COLO668 (cell line): ENCODE results near the gene PI4KB.
"Not testable (repeated sequence)": the region's sequence is repeated elsewhere in the genome, so short reads cannot be mapped to it uniquely, and the experiment has no call there.

Experiments used
- DNase-seq: peaks from one replicate; lab custom pipeline; 2025; ENCODE audit not compliant: unreplicated experiment; lab: John Stamatoyannopoulos, UW

The PI4KB gene

DNA sequence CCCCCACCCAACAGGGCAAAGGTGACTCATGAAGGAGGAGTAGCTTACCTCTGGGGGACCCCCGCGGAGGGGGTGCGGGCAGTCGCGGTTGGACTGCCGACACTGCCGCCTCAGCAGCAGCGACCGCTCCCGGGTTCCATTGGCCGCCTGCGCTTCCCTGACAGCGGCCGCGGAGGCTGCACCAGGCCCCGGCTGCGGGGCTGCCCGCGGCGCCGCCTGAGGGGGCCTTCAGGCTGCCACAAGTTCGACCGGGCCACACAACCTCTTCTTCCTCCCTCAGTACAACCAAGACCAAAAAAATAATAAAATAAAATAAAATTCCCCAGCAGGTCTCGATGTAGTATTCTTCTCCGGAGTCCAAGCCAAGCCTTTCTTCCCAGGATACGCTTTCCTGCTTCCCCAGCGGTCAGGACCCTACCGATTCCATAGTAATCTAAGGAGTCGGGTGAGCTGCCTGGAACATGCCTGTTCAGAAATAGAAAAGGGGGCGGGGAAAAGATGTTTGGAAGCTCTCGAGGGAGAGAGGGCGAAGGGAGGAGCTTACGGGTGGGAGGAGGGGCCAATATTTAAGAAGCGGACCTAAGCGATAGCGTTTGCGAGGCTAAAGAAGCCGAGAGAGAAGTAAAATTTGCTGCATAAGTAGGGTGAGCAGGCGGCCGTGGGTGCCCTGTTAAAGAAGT lies at the start of gene PI4KB:
PI4KB (minus strand) TSS at position 194 of the 680 bp plus-strand sequence. CDS start 10,935 bp downstream, outside the sequence.
- DNase-seq: peak; percentile 96

DNA sequence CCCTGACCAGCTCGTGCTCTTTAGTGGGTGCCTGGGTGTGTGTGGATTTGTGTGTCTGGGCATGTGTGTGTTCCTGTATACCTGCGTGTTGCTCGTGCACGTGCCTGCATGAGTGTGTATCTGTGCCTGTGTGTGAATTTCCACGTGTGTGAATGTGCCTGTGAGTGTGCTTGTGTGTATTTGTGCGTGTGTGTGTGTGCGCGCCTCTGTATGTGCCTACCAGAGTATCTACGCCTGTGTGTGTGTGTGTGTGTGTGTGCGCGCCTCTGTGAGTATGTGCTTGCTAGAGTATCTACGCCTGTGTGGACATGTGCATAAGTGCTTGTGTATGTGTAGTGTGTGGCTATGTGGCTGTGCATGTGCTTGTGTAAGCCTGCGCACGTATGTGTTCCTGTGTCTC lies 46.0 kb upstream of the PI4KB start:
- no peak for DNase-seq

DNA sequence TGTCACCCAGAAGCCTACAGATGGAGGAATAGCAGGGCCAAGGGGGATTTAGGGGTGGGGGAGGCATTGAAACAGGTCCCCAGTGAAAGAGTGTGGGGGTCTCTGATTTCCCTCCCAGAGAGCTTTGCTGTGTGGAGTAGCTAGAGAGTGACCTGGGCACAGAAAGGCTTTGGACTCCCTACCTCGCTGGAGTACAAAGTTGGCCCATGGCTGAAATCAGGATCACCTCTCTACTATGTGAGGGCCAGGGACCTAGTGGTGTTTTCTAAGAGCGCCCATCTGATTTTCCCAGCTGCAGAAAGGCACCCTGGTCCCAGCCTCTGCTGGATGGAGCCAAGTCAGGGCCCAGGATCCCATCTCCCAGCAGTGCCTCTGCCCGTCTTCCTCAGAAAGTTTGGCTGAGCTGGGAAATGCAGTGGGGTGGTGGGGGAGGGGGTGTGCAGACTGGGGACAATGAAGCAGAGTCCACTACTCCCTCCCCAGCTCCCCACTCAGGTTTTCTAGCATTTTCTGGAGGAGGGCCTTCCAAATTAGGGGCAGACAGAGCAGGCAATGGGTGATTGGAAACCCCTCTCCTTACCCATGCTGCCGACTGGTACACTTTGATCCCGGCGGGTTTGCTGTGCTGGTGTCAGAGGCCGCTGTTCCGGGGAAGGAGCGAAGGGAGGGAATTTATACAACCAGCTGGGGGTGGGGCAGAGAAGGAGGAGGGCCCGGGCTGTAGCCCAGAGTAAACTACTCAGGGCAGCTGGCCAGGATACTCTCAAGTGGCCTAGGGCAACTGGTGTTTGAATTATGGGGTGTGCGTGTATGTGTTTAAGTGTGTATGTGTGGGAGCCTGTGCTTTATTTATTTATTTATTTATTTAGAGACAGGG lies 45.1 kb upstream of the PI4KB start, which contains the start of gene SELENBP1:
SELENBP1 (minus strand) TSS at position 648 of the 877 bp plus-strand sequence; CDS start at position 584, 64 bp downstream.
- peak; percentile 94 for DNase-seq

DNA sequence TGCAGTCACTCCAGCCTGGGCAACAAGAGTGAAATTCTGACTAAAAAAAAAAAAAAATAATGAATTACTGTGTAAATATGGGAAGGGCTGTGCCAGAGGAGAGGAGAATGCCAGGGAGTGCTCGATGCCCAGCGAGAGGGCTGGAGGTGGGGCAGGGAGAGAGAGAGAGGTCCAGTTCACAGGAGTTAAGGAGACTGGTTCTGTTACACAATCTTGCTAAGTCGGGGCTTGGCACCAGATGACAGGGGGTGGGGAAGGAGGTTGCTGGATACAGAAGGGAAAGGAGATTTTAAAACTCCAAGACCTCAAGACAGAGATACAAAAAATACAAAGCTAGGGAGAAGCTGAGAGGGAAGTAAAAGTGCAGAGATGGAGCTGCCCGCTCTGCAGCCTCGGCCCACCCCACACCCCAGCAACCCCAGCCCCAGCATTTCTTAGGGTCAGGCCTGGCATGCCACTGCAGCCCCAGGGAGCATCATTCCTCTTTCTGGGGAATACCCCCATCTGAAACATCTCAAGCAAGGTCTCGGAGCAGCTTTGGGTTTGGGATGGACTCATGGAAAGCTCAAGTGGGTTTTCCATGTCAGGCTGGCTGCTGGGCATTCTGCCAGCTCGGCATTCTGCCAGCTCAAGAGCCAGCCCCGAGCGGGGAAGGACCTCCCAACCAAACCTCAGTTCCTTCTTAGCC lies 44.3 kb upstream of the PI4KB start:
- peak; percentile 93 for DNase-seq

DNA sequence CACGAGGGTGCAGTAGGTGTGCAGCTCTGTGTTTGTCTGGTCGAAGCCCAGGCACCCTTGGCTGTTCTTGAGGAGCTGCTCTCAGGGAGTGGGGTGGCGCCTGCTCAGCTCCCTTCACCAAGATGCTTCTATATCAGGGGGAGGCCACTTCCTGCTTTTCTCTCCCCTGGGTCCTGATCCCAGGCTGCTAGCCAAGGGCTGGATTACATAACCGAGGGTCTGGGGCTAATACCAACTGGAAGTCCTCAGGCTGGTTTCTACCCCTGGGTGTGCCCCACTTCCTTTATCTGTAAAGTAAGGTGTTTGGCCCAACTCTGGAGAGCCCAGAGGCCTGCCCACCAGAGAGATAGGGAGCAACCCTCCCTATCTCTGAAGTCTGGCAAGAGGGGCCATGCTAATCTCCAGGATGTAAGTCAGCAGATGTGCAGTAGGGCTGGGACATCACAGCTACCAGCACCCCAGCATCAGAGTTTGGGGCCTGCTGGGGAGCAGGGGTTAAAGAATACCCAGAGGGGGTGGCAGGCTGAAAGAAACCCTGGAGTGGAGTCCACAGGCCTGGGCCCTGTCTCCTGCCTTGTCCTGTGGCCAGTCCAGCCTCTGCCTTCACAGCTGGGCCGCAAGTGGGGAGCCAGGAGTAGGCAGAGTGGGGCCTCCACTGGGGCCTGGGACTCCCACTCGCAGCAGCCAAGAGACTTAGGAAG lies 43.1 kb upstream of the PI4KB start:
- DNase-seq: no peak

DNA sequence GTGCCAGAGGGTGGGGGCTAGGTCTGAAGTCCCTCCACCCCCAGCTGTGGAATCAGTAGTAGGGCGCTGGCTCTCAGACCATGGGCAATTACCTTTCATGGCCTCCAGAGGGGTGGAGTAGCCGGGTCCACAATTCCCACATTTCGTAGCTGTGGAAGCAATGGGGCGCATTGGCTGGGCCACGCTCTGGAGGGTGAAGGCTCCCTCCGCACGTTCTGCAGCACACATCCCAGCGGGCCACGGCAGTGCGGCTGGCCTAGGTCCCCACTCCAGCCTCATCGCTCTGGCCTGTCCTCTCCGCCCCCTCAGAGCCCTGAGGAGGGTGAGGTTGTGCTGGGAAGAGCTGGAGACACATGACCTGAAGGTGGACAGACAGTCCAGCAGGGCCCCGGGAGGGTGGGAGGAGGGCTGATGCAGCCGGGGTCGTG lies 42.4 kb upstream of the PI4KB start:
- no peak for DNase-seq

DNA sequence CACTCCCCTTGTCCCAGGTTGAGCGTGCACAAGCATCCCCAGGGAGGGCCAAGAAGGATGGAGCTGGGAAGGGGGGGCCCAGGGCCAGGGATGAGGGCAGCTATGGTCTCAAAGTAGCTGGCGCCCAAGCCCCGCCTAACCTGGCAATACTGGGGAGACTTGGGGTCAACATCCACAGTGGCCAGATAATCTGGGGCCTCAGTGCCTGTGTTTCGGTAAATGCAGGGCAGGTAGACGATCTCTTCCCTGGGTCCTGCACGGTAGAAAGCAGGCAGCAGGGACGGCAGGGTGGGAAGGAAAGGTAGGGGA lies 42.0 kb upstream of the PI4KB start:
- no peak for DNase-seq

DNA sequence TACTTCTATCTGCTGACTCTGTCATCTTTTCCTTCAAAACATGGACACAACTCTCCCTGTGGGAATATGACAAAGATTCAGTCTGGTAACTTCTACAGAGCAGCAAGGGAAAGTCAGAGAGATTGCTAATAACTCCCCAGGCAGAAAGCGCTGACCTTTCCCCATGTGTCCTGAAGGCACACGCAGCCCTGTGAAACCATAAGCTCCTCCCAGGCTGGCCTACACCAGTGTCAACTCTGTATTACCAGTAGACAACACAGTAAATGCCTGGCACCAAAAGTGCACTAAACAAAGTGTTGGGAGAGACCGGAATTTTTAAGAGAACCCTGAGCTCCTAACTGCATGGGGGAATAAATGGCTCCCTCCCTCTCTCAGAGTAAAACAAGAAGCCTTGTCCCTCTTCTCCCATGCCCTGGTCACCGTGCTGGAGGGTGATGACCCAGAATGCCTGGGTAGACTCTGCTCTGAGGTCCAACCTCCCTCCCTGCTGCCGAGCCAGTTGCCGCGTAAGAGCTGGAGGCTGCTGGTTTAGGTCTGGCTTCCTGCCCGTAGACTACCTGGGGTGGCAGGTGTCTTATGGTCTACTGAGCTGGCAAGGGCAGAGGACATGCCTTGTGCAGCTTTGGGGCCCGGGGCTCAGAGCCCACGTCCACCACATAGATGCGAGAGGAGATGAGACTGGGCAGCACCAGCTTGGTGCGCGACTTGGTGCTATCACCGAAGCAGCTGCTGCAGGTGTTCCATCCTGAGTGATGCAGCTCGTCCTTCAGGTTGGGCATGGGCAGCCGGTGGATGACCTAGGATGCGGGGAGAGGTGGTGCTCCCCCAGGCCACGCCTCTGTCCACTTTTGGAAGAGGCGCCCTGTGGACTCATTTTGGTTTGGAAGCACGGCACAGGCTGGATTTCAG lies 41.4 kb upstream of the PI4KB start:
- peak; percentile 36 for DNase-seq

DNA sequence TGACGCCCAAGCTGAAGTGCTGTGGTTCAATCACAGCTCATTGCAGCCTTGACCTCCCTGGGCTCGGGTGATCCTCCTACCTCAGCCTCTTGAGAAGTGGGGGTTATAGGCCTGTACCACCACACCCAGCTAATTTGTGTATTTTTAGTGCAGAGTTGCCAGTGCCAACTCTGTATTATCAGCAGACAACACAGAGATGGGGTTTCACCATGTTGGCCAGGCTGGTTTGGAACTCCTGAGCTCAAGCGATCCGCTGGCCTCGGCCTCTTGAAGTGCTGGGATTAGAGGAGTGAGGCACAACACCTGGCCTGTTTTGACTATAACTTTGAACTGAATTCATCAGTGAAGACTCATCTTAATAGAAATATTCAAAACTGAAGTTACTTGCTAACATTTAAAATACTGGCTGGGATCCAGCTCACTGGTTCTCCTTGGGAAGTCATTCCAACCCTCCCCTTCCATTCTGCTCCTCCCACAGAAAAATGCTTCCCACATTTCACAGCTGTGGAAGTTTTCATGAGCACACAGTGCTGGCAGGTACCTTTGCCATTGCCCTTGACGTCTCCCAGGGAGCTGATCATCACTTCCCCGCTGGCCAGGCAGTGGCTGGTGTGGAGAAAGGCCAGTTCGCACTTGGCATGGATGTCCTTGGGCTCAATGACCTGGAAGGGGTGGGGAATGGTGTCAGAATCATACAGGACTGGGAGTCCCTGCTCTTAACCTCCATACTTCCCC lies 40.6 kb upstream of the PI4KB start:
- no peak for DNase-seq

DNA sequence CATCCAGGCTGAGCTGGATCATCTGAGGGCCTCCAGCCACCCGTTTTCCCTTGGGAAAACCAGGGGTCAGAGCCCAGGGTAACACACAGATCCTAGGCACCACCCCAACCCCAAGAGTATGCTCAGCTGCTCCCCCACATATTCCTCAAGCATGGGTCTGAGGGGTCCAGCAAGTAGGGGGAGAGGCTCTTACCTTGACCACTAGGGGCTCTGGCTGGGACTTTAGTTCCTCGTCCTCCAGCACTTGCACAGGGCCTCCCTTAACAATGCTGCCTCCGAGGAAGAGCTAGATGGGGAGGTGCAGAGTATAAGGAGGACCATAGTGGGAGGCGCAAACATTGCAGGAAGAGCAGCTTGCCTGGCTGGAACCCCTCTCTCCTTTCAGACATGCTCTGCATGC lies 37.8 kb upstream of the PI4KB start:
- DNase-seq: no peak

DNA sequence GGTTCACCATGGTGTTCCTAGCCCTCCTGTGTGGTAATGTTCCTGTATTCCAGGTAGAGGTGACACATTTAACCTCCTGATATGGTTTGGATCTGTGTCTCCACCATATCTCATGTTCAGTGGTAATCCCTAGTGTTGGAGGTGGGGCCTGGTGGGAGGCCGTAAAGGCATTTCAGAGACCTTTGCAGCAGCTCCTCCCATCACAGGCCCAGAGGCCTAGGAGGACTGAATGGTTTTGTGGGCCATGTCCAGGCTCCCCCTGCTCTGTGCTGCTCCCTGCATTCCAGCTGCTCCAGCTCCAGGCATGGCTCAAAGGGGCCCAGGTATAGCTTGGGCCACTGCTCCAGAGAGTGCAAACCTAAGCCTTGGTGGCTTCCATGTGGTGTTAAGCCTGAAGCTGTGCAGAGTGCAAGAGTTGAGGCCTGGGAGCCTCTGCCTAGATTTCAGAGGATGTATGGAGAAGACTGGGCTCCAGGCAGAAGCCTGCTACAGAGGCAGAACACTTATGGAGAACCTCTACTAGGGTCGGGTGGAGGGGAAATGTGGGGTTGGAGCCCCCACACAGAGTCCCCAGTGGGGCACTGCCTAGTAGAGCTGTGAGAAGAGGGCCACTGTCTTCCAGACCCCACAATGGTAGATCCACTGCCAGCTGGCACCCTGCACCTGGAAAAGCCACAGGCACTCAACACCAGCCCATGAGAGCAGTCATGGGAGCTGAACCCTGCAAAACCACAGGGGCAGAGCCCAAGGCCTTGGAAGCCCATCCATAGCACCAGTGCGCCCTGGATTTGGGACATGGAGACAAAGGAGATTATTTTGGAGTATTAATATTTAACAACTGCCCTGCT lies 35.3 kb upstream of the PI4KB start:
- no peak for DNase-seq

DNA sequence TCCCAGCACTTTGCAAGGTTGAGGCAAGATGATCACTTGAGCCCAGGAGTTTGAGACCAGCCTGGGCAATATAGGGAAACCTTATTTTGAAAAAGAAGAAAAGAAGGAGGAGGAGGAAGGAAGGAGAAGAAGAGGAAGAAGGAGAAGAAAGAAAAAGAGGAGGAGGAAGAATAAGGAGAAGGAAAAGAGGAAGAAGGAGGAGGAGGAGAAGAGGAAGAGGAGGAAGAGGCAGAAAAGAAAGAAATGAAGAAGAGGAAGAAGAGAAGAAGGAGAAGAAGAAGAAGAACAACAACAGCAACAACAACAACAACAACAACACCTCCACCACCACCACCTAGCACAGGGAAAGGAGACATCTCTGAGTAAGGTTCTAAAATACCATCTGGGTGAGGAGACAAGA lies 34.7 kb upstream of the PI4KB start:
- DNase-seq: no peak

DNA sequence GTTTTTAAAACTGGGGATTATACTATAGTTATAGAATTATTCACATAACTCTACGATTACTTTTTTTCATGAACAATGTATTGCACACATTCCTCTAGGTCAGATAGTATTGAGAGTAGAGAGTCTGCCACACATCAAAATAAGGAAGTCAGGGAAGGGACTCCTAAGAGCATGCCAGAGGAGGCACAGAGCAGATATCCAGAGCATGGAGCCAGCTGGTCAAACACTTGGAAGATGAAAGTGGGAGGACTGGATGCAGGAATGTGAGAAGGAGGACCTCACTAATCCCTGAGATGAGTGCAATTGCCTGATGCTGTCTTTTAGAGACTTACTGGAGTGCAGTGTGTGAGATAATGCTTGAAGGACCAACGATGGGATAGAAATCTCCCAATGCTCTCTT lies 29.5 kb upstream of the PI4KB start:
- no peak for DNase-seq

DNA sequence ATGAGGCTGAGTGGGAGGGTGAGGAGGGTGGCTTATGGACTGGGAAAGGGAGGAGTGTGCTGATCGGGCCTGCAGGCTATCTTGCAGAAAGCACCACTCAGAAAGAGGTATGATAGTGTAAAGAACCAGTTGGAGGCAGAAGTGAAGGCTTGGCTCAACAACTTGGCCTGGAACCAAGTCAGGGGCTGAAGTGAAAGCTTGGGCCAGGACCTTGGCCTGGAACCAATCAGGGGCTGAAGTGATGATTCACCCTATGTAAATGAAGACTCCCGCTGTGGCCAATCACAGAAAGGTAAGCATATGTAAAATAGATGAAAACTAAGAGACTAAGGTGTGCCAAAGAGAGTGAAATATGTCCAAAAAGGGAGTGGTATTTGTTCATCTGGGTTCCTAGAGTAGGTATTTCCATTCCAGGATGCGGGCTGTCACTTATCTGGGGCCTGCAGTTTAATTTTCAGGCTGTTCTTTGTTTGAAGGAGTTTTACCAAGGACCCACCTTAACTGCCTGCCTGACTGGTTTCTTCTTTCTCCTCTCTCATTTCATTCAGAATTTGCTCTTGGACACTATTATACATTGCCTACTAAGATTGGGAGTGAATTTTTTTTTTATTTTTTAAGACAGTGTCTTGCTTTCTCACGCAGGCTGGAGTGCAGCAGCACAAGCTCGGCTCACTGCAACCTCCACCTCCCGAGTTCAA lies 25.0 kb upstream of the PI4KB start:
- DNase-seq: no peak

DNA sequence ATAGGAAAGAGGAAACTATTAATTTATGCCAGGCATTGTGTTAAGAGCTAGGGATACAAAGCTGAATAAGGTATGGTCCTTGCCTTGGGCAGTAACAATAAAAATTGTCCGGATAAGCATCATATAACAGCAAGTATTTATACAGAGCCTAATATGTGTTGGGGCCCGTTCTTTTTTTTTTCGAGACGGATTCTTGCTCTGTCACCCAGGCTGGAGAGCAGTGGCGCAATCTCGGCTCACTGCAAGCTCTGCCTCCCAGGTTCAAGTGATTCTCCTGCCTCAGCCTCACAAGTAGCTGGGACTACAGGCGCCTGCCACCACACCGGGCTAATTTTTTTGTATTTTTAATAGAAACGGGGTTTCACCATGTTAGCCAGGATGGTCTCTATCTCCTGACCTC lies 23.1 kb upstream of the PI4KB start:
- not testable (repeated sequence) for DNase-seq

DNA sequence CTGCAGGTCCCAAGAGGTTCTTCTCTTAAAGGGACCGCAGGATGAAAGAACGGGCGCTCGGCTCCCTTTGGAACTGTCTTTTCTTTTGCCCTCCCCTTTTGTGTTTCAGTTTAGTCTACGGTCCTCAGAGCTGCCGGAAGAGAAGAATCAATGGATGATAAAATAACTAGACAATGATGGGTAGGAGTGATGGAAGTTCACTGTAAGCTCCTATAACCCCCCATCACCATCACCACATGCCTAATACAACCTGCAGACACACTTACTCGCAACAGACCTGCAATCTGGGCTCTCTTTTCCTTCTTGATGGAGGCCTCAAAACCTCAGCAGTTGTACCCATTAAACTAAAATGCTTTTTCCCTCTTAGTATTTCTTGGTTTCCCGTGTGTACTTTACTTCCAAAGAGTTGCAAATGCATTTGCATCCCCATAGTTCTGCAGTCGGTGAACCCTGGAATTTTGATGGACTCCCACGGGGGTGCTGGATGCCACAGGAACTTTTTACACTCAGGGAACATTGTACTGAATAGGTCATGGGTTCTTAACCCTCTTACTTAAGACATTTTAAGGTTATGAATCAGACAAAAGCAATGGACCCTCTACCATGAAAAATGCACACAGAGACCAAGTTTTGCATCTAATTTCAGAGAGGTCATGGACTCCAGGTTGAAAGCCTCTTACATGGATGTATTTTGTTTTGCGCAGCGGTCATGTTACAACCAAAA lies 20.5 kb upstream of the PI4KB start:
- DNase-seq: no peak

DNA sequence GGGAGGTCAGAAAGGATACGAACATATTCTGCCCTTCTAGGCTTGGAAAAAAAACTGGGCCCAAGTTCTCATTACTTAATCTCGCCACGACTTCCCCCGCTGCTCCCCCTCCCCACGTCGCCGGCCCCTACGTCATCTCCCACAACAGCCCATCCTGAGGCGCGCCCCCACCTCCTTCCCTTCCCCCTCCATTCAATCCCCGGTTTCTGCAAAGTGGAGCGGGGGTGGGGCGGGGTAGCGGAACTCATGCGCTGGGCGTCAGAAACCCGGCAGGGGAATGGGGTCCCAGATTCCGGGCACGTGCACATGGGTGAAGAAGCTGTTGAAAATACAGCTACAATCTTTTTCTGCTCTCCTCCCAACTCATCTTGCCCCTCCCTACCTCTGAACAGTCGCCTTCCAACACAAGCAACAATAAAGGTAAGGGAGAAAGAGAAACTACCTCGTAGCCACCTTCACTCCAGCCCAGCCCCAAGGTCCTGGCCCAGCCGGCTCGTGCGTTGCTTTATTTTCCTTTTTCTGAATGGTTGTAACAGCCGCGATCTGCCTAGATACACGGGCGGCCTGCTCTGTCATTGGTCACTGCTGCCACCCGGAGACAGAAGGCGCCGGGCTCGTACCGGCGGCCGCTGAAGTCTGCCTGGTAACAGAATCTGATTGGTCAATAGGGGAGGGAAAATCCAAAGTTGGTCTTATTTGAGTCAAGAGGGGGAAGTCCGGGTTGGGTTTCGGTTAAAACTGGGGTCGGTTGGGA lies 19.7 kb upstream of the PI4KB start, which contains the start of gene RFX5:
RFX5 (minus strand) TSS at position 484 of the 754 bp plus-strand sequence. CDS start 932 bp downstream, outside the sequence.
- peak; percentile 95 for DNase-seq
